ENCODE results near the gene SINHCAF.

SINHCAF gene

DNA sequence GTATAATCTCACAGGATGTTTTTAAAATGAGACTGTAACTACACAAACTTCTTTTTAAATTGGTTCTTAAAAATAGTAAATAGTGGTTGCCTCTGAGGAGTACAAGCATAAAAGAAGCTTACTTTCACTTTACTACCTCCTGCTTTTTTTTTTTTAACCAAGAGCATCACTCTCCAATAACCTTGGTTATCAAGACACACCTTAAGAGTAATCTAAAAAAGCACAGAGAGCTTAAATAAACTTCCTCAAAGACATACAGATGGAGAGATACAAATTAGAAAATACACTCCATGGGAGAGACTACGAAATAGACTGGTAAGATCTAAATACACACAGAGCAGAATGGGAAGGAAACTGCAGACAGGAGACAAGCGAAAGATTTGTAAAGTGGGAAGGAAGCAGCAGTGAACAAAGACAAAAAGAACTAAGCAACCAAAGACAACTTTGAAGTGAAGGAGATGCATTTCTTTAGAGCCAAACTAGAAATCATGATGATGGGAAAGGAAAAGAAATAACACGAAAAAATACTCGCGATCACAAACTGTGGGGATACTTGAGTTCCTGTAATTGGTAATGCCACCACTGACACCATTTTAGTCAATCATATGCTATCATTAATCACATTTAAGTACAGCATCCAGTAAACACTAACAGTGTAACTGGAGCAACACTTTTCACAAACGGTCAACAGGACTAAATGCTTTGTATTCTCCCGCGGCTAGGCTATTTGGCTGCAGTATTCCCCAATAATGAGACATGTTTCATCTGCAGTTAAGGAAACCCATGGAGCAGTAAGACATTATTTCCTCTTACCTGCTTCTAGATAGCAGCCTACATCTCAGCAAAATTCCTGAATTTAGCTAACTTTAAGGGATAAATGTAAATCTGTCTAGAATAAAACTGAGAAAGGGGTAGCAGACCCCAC is 8.2 kb downstream of the SINHCAF start:
- TF ChIP-seq CTCF (IDR thresholded peaks at IDR 0.05): no peak
- H3K27me3 ChIP-seq: no peaks in the 10 kb centered on the region
- H3K9me3 ChIP-seq: no peaks in the 10 kb centered on the region
- no peaks in the 10 kb centered on the region for H3K4me1 ChIP-seq
- no peaks in the 10 kb centered on the region for H3K36me3 ChIP-seq
- intact Hi-C loops (cut with DNase I; ENCODE audit: low total_unique reads): no loop called here
- peak overlapping the region; percentile 3 to 21 for H3K4me3 ChIP-seq
- no peak overlapping the region for H3K27ac ChIP-seq
- no peak for DNase-seq

- no peak for DNase-seq
- H3K4me1 ChIP-seq: no peaks in the 10 kb centered on the region
- H3K9me3 ChIP-seq: no peaks in the 10 kb centered on the region
- intact Hi-C loops (cut with DNase I; ENCODE audit: low total_unique reads): no loop called here
- H3K27me3 ChIP-seq: no peaks in the 10 kb centered on the region
- H3K27ac ChIP-seq: no peak overlapping the region
- TF ChIP-seq CTCF (IDR thresholded peaks at IDR 0.05): no peak
- H3K36me3 ChIP-seq: no peaks in the 10 kb centered on the region
- no peak overlapping the region for H3K4me3 ChIP-seq
Observed at GRCh38 chr12:31316891-31317290, 9.1 kb downstream of the SINHCAF start.

DNA sequence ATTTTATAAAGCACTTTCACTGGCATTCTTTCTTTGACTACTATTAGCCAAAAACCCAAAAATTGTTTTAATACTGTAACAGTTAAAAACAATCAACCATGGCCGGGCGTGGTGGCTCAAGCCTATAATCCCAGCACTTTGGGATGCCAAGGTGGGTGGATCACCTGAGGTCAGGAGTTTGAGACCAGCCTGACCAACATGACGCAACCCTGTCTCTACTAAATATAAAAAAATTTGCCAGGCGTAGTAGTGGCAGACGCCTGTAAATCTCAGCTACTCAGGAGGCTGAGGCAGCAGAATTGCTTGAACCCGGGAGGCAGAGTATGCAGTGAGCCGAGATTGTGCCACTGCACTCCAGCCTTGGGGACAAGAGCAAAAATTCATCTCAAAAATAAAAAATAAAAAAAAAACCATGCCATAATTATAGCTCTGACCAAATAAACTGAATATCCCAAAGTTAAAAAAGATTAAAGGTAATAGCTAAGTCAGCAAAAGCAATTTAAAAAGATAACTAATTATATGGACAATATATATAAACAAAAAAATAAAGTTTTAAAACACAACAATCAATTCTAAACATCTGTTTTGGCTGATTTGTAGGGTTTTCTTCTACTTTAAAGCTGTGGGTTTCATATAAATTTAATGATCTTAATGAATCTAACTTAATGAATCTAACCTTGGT is 10.0 kb downstream of the SINHCAF start:
- no peaks in the 10 kb centered on the region for H3K27me3 ChIP-seq
- H3K27ac ChIP-seq: no peak overlapping the region
- H3K9me3 ChIP-seq: no peaks in the 10 kb centered on the region
- DNase-seq: no peak
- no peaks in the 10 kb centered on the region for H3K4me1 ChIP-seq
- intact Hi-C loops (cut with DNase I; ENCODE audit: low total_unique reads): no loop called here
- no peak for TF ChIP-seq CTCF (IDR thresholded peaks at IDR 0.05)
- H3K4me3 ChIP-seq: no peak overlapping the region
- no peaks in the 10 kb centered on the region for H3K36me3 ChIP-seq

DNA sequence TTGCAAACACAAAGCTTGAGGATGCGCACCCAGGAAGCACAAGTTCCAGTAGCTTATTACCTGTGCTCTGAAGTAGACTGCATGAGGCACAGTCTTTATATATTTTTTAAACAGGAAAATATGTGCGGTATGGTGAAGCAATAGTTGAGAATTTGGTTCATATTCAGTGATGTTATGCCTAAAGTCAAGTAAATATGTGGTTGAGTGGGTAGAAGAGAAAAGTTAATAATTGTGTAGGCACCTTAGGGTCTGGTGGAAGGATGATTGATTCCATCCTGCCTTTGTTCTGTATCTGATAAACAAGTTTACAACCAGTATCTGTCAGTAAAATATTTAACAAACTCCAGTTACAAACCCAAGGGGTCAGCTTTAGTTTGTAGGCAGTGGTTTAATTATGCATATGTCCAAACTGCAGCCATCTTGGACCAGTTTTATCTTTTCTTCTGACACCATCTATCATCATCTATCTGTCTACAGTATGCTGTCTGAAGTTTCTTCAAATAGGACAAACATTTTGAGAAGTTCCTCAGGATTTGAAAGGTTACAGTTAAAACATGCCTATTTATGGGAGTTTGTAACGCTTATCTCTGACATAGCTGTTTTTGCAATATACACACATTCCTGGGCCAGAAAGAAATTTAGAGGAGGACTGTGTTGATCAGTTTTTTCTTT is 10.8 kb downstream of the SINHCAF start:
- DNase-seq: no peak
- Histone ChIP-seq H3K27me3 (no peaks in the 10 kb centered on the region), H3K27ac (no peak overlapping the region), H3K9me3 (no peaks in the 10 kb centered on the region), H3K36me3 (no peaks in the 10 kb centered on the region), H3K4me1 (no peaks in the 10 kb centered on the region), H3K4me3 (no peak overlapping the region)
- intact Hi-C loops (cut with DNase I; ENCODE audit: low total_unique reads): no loop called here
- TF ChIP-seq CTCF (IDR thresholded peaks at IDR 0.05): no peak

DNA sequence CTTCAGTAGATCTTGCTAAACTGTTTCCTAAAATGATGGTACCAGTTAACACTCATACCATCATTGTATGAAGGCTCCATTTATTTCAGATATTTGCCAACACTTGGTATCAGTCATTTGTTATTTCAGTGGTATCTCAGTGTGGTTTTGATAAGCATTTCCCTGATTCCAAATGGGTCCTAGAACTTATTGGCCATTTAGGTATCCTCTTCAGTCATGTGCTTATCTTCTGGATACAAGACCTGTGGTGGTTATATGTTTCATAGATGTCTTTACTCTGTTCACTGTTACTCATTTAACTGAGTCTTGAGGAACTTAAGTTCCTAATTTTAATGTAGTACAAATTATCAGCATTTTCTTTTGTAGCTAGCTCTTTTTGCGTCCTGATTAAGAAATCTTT is 13.5 kb downstream of the SINHCAF start:
- Histone ChIP-seq H3K36me3 (no peaks in the 10 kb centered on the region), H3K9me3 (no peaks in the 10 kb centered on the region), H3K4me3 (no peak overlapping the region), H3K27ac (no peak overlapping the region), H3K4me1 (no peaks in the 10 kb centered on the region), H3K27me3 (no peaks in the 10 kb centered on the region)
- DNase-seq: no peak
- TF ChIP-seq CTCF (IDR thresholded peaks at IDR 0.05): no peak
- intact Hi-C loops (cut with DNase I; ENCODE audit: low total_unique reads): no loop called here

Measured in tibial artery (tissue), 4 donors.